Parathyroid adenoma (tissue), 2 donors: ENCODE data around the gene COTL1.

Source experiments
- H2AFZ ChIP-seq: fragments of 300-600 bp; sonication (generic); one replicate; pipeline ENCODE4 v1.7.0; 2017; ENCODE audit warnings: antibody characterized with exemption, mild to moderate bottlenecking
- H3K27ac ChIP-seq: fragments of 300-600 bp; sonication (generic); one replicate; pipeline ENCODE4 v1.7.0; 2017
- H3K27me3 ChIP-seq: fragments of 300-600 bp; sonication (generic); one replicate; pipeline ENCODE4 v1.7.0; 2017; ENCODE audit warnings: low read length; ENCODE audit not compliant: control insufficient read depth, insufficient read depth
- H3K36me3 ChIP-seq: fragments of 300-600 bp; sonication (generic); one replicate; pipeline ENCODE4 v1.7.0; 2017; ENCODE audit warnings: low read length; ENCODE audit not compliant: control insufficient read depth, insufficient read depth
- H3K4me1 ChIP-seq: fragments of 300-600 bp; sonication (generic); one replicate; pipeline ENCODE4 v1.7.0; 2017; ENCODE audit warnings: control low read depth
- H3K4me2 ChIP-seq: fragments of 300-600 bp; sonication (generic); one replicate; pipeline ENCODE4 v1.7.0; 2017; ENCODE audit warnings: low read length
- H3K4me3 ChIP-seq: fragments of 300-600 bp; sonication (generic); one replicate; pipeline ENCODE4 v1.7.0; 2017; ENCODE audit warnings: low read depth, low read length
- H3K79me2 ChIP-seq: fragments of 300-600 bp; sonication (generic); one replicate; pipeline ENCODE4 v1.7.0; 2017; ENCODE audit warnings: control low read depth
- H3K9ac ChIP-seq: fragments of 300-600 bp; sonication (generic); one replicate; pipeline ENCODE4 v1.7.0; 2017; ENCODE audit warnings: mild to moderate bottlenecking
- H3K9me3 ChIP-seq: fragments of 300-600 bp; sonication (generic); one replicate; pipeline ENCODE4 v1.7.0; 2017; ENCODE audit warnings: low read length; ENCODE audit not compliant: control insufficient read depth
- TF ChIP-seq, protein P1 (sequence below): fragments of 300-600 bp; sonication (generic); IDR thresholded peaks from one replicate; pipeline ENCODE4 v1.7.0; 2017; ENCODE audit warnings: antibody characterized with exemption, mild to moderate bottlenecking
- donor health status: primary hyperparathyroidism.

COTL1 gene

DNA sequence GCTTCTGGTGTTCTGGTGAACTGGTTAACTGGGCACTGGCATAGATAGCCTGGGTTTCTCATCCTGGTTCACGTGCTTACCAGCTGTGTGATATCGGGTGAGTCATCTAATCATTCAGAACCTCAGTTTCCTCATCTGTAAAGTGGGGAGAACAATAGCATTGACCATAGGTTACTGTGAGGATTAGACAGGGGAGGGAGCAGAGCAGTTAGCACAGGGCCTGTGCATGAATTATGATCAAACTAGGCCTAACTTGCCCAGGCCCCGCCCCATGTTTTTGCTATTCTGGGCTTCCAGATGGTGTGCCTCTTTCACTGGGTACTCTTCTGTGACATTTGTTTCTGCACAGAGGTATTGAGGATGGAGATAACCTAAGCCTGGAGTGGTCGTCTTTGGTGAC lies 25.8 kb upstream of the COTL1 start:
- H3K27ac ChIP-seq, result no peak overlapping the region
- no peaks in the 10 kb centered on the region for H3K36me3 ChIP-seq
- no peaks in the 10 kb centered on the region for H3K79me2 ChIP-seq
- no peak overlapping the region for H3K4me3 ChIP-seq
- H2AFZ ChIP-seq, result no peak overlapping the region
- H3K4me1 ChIP-seq, result peaks cover 3% of the 10 kb centered on the region
- H3K4me2 ChIP-seq, result no peak overlapping the region
- no peaks in the 10 kb centered on the region for H3K27me3 ChIP-seq
- TF ChIP-seq, protein P1, sequence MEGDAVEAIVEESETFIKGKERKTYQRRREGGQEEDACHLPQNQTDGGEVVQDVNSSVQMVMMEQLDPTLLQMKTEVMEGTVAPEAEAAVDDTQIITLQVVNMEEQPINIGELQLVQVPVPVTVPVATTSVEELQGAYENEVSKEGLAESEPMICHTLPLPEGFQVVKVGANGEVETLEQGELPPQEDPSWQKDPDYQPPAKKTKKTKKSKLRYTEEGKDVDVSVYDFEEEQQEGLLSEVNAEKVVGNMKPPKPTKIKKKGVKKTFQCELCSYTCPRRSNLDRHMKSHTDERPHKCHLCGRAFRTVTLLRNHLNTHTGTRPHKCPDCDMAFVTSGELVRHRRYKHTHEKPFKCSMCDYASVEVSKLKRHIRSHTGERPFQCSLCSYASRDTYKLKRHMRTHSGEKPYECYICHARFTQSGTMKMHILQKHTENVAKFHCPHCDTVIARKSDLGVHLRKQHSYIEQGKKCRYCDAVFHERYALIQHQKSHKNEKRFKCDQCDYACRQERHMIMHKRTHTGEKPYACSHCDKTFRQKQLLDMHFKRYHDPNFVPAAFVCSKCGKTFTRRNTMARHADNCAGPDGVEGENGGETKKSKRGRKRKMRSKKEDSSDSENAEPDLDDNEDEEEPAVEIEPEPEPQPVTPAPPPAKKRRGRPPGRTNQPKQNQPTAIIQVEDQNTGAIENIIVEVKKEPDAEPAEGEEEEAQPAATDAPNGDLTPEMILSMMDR, result no peak
- H3K9me3 ChIP-seq, result no peaks in the 10 kb centered on the region
- H3K9ac ChIP-seq, result no peak overlapping the region

DNA sequence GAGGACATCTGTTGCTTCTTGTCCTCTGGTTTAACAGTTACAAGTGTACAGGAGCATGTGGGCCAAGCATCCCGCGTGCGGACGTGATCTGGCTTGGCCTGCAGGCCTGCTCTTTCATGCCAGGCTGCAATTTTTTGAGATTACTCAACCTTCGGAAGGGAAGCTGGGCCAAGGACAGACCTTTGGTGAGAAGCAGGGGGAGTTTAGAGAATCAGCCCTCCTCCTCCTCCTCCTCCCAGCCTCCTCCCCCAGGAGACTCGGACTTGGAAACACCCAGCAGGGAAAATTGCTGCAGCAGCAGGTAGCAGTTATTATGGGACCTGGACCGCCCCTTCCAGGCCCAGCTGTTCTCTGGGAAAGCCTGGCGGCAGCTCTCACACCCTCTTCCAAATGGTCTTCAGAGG lies 25.3 kb upstream of the COTL1 start:
- H3K4me3 ChIP-seq, result no peak overlapping the region
- no peak overlapping the region for H3K9ac ChIP-seq
- H3K79me2 ChIP-seq, result no peaks in the 10 kb centered on the region
- no peak overlapping the region for H3K4me2 ChIP-seq
- no peak overlapping the region for H3K27ac ChIP-seq
- TF ChIP-seq, protein P1, result no peak
- peaks cover 3% of the 10 kb centered on the region for H3K4me1 ChIP-seq
- no peaks in the 10 kb centered on the region for H3K27me3 ChIP-seq
- H3K9me3 ChIP-seq, result no peaks in the 10 kb centered on the region
- H2AFZ ChIP-seq, result no peak overlapping the region
- H3K36me3 ChIP-seq, result no peaks in the 10 kb centered on the region

- Histone ChIP-seq H3K9me3 (no peaks in the 10 kb centered on the region), H3K4me2 (no peak overlapping the region), H3K36me3 (no peaks in the 10 kb centered on the region), H3K4me3 (no peak overlapping the region), H2AFZ (no peak overlapping the region), H3K27ac (no peak overlapping the region), H3K27me3 (no peaks in the 10 kb centered on the region), H3K9ac (no peak overlapping the region), H3K4me1 (no peaks in the 10 kb centered on the region), H3K79me2 (no peaks in the 10 kb centered on the region)
- TF ChIP-seq, protein P1, result no peak
These were observed 23.9 kb upstream of the COTL1 start for GRCh38 chr16:84641643-84642358.

- no peaks in the 10 kb centered on the region for H3K4me1 ChIP-seq
- H3K9me3 ChIP-seq, result no peaks in the 10 kb centered on the region
- no peak overlapping the region for H3K27ac ChIP-seq
- H3K4me3 ChIP-seq, result no peak overlapping the region
- no peaks in the 10 kb centered on the region for H3K27me3 ChIP-seq
- H3K4me2 ChIP-seq, result no peak overlapping the region
- no peak overlapping the region for H3K9ac ChIP-seq
- no peaks in the 10 kb centered on the region for H3K36me3 ChIP-seq
- no peaks in the 10 kb centered on the region for H3K79me2 ChIP-seq
- TF ChIP-seq, protein P1, result no peak
- H2AFZ ChIP-seq, result no peak overlapping the region
These were observed 22.3 kb upstream of the COTL1 start for GRCh38 chr16:84640145-84640544.

DNA sequence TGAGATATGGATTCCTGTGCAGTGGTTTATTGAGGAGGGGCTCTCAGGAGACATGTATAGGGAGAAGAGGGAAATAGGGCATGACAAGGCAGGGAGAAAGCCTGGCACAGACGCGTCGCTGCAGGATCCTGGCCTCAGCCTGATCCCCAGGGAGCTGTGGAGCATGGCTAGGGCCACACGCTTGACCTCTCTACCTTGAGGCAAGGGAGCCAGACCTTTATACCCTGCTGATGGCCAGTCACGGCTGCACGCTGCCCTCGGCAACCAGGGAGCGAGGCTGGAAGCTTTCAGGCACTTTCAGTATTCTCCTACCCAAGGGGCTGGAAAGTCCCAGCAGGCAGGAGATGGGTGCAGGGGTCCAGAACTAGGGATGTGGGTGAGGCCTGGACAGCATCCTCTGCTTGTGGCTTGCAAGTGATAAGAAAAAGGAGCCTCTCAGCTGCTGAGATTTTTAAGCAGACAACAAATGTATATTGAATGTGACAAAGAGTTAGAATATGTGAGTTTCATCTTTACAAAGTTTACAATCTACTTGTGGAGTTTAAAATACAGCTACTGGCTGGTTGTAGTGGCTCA lies 20.4 kb upstream of the COTL1 start:
- H3K36me3 ChIP-seq, result no peaks in the 10 kb centered on the region
- TF ChIP-seq, protein P1, result no peak
- H3K27me3 ChIP-seq, result no peaks in the 10 kb centered on the region
- no peaks in the 10 kb centered on the region for H3K79me2 ChIP-seq
- peaks cover 6% of the 10 kb centered on the region for H3K4me1 ChIP-seq
- no peaks in the 10 kb centered on the region for H3K9me3 ChIP-seq
- H3K9ac ChIP-seq, result no peak overlapping the region
- no peak overlapping the region for H2AFZ ChIP-seq
- no peak overlapping the region for H3K4me3 ChIP-seq
- no peak overlapping the region for H3K4me2 ChIP-seq
- no peak overlapping the region for H3K27ac ChIP-seq
